HG03432 (cell line): ENCODE data around the gene VIM.
A peak's percentile ranks its signal among the peaks of the same experiment; 100 is the strongest.

Source experiments
- ATAC-seq: cut with Tn5 transposase; IDR thresholded peaks from one replicate; pipeline ENCODE4 v1.9.1; 2021; ENCODE audit warnings: mild to moderate bottlenecking, moderate library complexity; ENCODE audit not compliant: unreplicated experiment

The VIM gene

DNA sequence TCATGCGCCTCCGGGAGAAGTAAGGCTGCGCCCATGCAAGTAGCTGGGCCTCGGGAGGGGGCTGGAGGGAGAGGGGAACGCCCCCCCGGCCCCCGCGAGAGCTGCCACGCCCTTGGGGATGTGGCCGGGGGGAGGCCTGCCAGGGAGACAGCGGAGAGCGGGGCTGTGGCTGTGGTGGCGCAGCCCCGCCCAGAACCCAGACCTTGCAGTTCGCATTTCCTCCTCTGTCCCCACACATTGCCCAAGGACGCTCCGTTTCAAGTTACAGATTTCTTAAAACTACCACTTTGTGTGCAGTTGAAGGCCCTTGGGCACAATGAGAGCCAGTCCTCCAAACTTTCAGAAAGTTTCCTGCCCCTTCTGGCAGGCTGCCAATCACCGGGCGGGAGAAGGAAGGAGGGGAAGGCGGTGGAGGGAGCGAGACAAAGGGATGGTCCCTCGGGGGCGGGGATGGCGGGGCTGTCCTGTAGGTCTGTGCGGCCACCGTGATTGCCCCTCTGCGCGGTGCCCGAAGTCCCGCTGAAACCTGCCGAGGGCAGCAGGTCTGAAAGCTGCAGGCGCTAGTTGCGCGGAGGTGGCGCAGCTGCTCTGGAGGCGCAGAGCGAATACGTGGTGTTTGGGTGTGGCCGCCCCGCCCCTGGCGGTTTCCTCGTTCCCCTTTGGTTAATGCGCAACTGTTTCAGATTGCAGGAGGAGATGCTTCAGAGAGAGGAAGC, 2.1 kb downstream of the VIM start:
- ATAC-seq, result peak; percentile 51

DNA sequence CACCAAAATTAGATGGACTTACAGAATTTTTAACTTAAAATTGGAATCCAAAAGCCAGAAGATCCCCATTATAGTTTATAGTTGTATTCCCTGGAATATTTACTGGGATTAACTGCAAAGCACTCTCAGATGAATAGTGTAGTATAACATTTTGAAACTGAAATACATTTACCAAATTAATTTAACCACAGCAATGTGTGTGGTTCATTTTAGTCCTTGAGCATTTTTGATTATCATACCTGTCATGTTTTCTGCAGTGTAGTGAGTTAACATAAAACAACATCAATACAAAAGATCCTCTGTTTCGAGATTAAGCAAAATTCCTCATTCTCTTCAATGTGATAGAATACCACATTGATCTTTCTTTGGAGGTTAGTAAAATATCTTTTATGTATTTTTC, 3.7 kb downstream of the VIM start:
- ATAC-seq, result no peak

GRCh38 chr10:17232276-17232960, 4.4 kb downstream of the VIM start:
- ATAC-seq, result no peak

DNA sequence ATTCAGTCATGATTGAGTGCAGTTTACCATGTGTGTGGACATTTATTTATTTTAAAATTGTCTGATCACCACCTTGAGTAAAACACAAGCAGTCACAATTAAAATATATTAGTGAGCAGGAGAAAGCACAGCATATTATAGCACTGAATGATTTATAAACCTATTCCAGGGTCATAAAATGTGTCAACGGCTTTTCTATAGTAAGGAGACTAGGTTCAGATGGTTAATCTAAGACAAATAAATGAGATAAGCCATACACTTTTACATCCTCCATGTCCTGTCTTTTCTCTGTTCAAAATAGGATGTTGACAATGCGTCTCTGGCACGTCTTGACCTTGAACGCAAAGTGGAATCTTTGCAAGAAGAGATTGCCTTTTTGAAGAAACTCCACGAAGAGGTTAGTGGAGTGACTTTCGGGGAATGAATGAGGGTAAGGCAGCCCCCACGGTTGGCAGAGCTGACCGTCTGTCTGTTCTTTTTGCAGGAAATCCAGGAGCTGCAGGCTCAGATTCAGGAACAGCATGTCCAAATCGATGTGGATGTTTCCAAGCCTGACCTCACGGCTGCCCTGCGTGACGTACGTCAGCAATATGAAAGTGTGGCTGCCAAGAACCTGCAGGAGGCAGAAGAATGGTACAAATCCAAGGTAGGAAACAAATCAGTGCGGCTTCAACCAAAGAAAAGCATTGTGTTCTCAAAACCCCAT, 5.4 kb downstream of the VIM start:
- no peak for ATAC-seq

DNA sequence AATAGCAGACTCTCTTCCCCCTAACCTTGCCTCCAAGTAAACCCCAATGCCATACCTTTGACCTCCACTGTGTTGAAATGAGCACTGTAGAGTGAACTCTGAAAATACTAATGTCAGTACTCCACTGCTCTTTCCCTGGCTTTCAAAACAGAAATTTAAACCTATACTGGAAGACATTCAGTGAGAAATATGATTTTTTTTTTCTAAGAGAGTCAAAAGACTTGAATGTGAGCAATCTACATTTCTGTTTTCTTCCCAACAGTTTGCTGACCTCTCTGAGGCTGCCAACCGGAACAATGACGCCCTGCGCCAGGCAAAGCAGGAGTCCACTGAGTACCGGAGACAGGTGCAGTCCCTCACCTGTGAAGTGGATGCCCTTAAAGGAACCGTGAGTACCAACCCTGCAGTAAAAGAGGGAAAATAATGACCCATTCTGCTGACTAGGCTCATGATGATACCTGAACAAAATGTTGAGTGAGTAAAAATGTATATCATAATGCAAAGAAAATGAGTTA, 6.4 kb downstream of the VIM start:
- no peak for ATAC-seq

DNA sequence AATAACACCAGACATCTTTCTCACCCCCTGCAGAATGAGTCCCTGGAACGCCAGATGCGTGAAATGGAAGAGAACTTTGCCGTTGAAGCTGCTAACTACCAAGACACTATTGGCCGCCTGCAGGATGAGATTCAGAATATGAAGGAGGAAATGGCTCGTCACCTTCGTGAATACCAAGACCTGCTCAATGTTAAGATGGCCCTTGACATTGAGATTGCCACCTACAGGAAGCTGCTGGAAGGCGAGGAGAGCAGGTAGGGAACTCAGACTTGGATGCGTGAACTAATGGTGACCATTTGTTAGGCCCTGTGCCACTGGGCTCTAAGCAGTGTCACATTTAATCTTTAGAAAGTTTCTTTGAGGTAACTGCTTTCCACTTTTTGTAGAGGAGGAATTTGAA, 7.1 kb downstream of the VIM start:
- no peak for ATAC-seq

- ATAC-seq, result no peak
Observed at GRCh38 chr10:17236468-17237148, 8.6 kb downstream of the VIM start.

DNA sequence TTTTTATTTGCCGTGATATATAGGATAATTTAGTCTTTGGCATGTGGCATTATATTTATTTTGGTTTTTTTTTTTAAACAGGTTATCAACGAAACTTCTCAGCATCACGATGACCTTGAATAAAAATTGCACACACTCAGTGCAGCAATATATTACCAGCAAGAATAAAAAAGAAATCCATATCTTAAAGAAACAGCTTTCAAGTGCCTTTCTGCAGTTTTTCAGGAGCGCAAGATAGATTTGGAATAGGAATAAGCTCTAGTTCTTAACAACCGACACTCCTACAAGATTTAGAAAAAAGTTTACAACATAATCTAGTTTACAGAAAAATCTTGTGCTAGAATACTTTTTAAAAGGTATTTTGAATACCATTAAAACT, 9.1 kb downstream of the VIM start:
- ATAC-seq, result no peak

DNA sequence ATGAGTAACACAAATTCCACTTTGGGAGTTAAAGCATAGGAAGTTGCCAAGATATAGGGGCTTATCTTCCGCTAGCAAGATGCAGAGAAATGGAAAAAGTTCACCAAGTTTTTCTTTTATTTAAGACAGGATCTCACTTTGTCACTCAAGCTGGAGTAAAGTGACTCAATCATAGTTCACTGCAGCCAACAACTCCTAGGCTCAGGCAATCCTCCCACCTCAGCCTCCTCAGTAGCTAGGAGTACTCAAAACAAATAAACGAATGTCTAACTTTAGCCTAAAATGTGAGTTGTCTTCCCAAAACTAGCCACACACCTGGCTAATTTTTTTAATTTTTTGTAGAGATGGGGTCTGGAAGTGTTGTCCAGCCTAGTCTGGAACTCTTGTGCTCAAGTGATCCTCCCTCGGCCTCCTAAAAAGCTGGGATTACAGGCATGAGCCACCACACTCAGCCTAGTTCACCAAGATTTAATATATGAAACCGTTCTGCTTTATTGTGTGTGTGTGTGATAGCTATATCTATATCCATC, 9.9 kb downstream of the VIM start:
- ATAC-seq, result no peak

DNA sequence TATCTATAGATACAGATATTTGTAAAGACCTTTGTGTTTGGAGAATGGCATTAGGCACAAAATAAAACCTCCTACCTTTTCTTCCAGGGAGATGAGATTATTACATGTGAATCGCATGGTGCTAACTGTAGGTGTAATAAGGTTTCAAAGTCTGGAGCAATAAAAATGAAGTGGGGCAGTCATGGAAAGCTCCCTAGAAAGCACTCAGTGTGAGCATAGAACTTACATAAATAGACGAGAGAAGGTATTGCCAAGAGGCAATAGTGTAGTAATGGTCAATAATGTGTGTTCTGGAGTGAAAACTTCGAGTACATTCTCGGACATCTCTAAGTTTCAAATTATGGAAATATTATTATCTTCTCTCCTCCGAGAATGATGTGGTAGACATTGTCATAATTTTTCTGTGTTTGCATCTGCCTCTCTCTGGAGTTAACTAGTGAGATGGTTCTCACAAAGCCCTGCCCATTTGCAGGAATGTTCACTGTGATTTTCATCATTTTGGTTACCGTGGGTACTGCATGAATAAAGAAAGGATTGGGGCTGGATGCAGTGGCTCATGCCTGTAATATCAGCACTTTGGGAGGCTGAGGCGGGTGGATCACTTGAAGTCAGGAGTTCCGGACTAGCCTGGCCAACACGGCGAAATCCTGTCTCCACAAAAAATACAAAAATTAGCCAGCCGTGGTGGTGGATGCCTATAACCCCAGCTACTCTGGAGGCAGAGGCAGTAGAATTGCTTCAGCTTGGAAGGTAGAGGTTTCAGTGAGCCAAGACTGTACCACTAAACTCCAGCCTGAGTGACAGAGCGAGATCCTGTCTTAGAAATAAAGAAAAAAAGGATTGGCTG, 10.6 kb downstream of the VIM start:
- ATAC-seq, result no peak

DNA sequence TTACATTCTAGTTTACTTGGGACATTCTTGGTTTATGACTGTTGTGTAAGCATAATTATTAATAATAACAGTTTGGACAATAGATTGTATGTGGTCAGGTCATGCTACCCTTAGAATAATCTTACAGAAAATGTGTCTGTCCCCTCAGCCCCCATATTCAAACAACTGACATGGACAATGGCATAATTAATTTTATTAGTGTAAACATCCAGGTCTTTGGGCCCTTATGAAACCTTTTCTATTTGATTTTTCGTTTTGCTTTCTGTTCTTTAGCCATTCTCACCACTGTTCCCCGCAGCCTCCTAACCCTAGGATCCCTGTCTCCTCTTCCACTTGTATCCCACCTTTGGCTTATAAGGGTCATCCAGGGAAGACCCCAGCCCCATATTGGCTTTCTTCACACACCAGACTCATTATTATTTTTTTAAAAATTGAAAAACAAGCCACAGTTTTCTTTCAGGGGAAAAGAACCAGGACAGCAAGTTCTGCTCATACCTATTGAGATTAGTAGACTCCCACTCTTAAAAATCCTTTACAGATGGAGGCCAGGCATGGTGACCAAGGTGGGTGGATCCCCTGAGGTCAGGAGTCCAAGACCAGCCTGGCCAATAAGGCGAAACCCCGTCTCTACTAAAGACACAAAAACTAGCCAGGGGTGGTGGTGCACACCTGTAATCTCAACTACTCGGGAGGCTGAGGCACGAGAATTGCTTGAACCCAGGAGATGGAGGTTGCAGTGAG, 11.5 kb downstream of the VIM start:
- no peak for ATAC-seq

GRCh38 chr10:17240096-17240495, 12.1 kb downstream of the VIM start:
- no peak for ATAC-seq

- ATAC-seq, result no peak
Observed at GRCh38 chr10:17240616-17241015, 12.6 kb downstream of the VIM start.

GRCh38 chr10:17241611-17242333, 13.7 kb downstream of the VIM start:
- no peak for ATAC-seq

DNA sequence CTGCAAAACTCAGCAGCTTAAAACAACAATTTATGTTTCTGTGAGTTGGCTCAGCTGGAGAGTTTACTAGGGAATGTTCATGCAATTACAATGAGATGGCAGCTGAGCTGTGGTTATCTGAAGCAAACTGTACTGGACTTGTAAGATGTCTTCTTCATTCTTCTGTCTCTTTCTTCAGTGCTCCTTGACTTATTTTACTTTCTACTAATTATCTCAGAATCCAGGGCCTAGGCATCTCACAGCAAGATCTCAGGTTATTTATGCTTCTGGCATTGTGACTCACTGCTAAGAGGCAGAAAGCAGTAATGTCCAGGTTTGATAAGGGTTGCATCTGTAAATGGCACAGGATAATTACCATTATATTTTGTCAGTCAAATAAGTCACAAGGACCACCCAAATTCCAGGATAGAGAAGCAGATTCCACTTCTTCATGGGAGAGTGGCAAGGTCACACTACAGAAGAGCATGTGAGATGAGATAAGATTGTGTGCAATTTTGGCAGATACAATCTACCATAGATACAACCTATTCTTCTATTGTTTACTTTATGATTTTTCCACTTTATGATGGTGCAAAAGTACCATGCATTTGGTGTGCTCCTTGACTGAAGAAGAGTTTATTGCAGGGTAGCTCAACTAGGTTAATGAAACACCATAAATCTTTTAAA, 16.8 kb downstream of the VIM start:
- ATAC-seq, result no peak

DNA sequence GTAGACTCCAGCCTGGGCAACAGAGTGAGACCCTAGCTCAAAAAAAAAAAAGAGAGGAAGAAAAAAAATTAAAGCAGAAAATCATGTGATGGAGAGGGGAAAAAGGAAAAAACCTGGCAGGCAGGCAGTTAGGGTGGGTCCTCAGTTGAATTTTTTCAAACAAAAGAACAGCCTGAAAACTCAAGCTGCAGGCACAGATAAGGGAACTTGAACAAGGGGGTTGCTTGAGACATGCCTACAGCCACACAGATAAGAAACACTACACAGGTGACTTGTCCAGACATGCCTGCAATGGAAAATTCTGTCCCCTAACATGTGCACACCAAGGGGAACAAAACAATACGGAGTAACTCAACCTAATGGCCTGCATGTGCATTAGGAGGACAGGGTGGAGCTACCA, 19.2 kb downstream of the VIM start:
- no peak for ATAC-seq

DNA sequence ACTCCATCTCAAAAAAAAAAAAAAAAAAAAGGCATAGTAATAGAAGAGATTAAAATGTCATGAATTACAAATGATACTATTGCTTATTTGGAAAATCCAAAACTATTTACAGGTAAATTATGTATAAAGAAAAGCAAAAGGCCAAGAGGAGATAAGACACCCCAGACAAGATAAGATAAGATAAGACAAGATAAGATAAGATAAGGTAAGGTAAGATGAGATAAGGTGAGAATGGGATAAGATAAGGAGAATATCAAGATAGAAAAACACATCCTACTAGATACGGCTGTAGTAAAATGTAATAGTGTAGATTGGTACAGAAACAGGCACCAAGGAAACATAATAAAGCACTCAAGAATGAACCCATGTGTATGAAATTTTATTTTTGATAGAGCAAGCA, 20.9 kb downstream of the VIM start:
- ATAC-seq, result no peak

- no peak for ATAC-seq
Observed at GRCh38 chr10:17249820-17250219, 21.8 kb downstream of the VIM start.
